CD4-positive, alpha-beta T cell (primary cell): ENCODE measurements around the gene ST3GAL2. TPM values are rescaled to one million over a fixed set of nuclear protein-coding genes. Genes with fewer than 3 reads are reported as not detected.

Source experiments
- ATAC-seq: fragments of 200-7000 bp; cut with Tn5 transposase; one replicate; pipeline ENCODE4 v1.10.0; 2022; ENCODE audit warnings: mild to moderate bottlenecking; ENCODE audit not compliant: poor library complexity
- CTCF ChIA-PET: fragments of 350-600 bp; sonication (Branson Sonifier 250); formaldehyde crosslinking; loops from one replicate; lab custom pipeline; 2021; ENCODE audit warnings: antibody characterized with exemption, inconsistent platforms; lab: Charles Lee
- POLR2A ChIA-PET: fragments of 350-600 bp; sonication (Branson Sonifier 250); formaldehyde crosslinking; loops from one replicate; lab custom pipeline; 2021; ENCODE audit warnings: antibody characterized with exemption, inconsistent platforms; lab: Charles Lee
- DNase-seq, 14 experiments: peaks; one replicate each; pipeline ENCODE4 v3.0.0-alpha.2; 2013 to 2020; ENCODE audit warnings: mixed read lengths in 2 of 14
- H3K27ac ChIP-seq, 2 donors: one replicate each; pipeline versions ENCODE4 v1.5.1 to v1.7.0; 2013; ENCODE audit warnings: low read length in 2 of 2, low read depth in 1 of 2, mild to moderate bottlenecking in 1 of 2
- H3K27me3 ChIP-seq, 2 experiments: 1 replicate in 1 of 2; 2 replicates in 1 of 2; pipeline versions ENCODE4 v1.6.1 to v1.7.0; 2013; ENCODE audit warnings: low read length in 2 of 2, control low read depth in 1 of 2, mild to moderate bottlenecking in 1 of 2, moderate library complexity in 1 of 2; ENCODE audit not compliant: insufficient read depth in 2 of 2, control insufficient read depth in 1 of 2
- H3K36me3 ChIP-seq: one replicate; pipeline ENCODE4 v1.6.1; 2013; ENCODE audit warnings: low read length, control low read depth; ENCODE audit not compliant: insufficient read depth
- H3K4me1 ChIP-seq: one replicate; pipeline ENCODE4 v1.6.1; 2013; ENCODE audit warnings: low read length, control low read depth; ENCODE audit not compliant: insufficient read depth
- H3K4me3 ChIP-seq: one replicate; pipeline ENCODE4 v1.5.1; 2013; ENCODE audit warnings: mild to moderate bottlenecking, low read length, moderate library complexity
- H3K9me3 ChIP-seq, 2 experiments: 1 replicate in 1 of 2; 2 replicates in 1 of 2; pipeline versions ENCODE4 v1.6.1 to v1.7.0; 2013; ENCODE audit warnings: low read length in 2 of 2, mild to moderate bottlenecking in 2 of 2, control low read depth in 1 of 2, moderate library complexity in 1 of 2; ENCODE audit not compliant: control insufficient read depth in 1 of 2, insufficient read depth in 1 of 2
- H3K27ac Mint-ChIP-seq: one replicate; pipeline ENCODE4 v1.8.0; 2020; ENCODE audit warnings: mixed read lengths
- H3K27me3 Mint-ChIP-seq: one replicate; pipeline ENCODE4 v1.8.0; 2021; ENCODE audit warnings: mixed read lengths
- H3K36me3 Mint-ChIP-seq: one replicate; pipeline ENCODE4 v1.8.0; 2021; ENCODE audit warnings: low read depth, mixed read lengths
- H3K4me1 Mint-ChIP-seq: one replicate; pipeline ENCODE4 v1.8.0; 2021; ENCODE audit warnings: low read depth, mixed read lengths
- H3K4me3 Mint-ChIP-seq: one replicate; pipeline ENCODE4 v1.8.0; 2020; ENCODE audit warnings: mild to moderate bottlenecking, mixed read lengths
- H3K9me3 Mint-ChIP-seq: one replicate; pipeline ENCODE4 v1.8.0; 2020; ENCODE audit warnings: mixed read lengths
- intact Hi-C, 2 experiments: fragments of 100-400 bp; cut with DNase I in 1 of 2; cut with micrococcal nuclease in 1 of 2; formaldehyde crosslinking; loops; one replicate each; pipeline versions ENCODE4 v1.15.1 to v1.9.0; 2023 to 2025; cut with DNase I, micrococcal nuclease
- total RNA-seq, 174 experiments: library from RNA in 2 of 174; stranded (reverse) in 2 of 174; gene quantifications; one replicate each; pipeline ENCODE4 v1.2.3 and lab custom pipeline; 2021 to 2026
- TF ChIP-seq, protein P1 (sequence below): fragments of 200-600 bp; IDR thresholded peaks from one replicate; pipeline ENCODE4 v1.8.0; 2022; ENCODE audit warnings: antibody characterized with exemption, mild to moderate bottlenecking

Gene ST3GAL2
- total RNA-seq, 2 experiments from 2014 or later = 9.8 to 11.1 TPM

GRCh38 chr16:70331091-70331490, 107.8 kb downstream of the ST3GAL2 start:
- H3K4me3 ChIP-seq = no peak overlapping the region
- H3K36me3 ChIP-seq = peaks cover 49% of the 10 kb centered on the region
- Mint-ChIP-seq H3K36me3 (peaks cover 61% of the 10 kb centered on the region), H3K4me3 (no peak overlapping the region), H3K9me3 (no peaks in the 10 kb centered on the region), H3K27ac (no peak overlapping the region), H3K4me1 (no peaks in the 10 kb centered on the region), H3K27me3 (no peaks in the 10 kb centered on the region)
- no peaks in the 10 kb centered on the region for H3K4me1 ChIP-seq
- ATAC-seq (no peak), DNase-seq (no peak)
- ChIA-PET CTCF (interaction anchor here (1.2 kb wide), 1 partner anchor 10 kb away, joined by 3 read pairs; no protein-coding TSS in a partner anchor), POLR2A (interaction anchor here (2.5 kb wide), 1 partner anchor 16 kb away, joined by 11 read pairs; the partner anchor contains the start of gene DDX19A)
- H3K9me3 ChIP-seq = no peaks in the 10 kb centered on the region
- intact Hi-C loops = loop anchor here in 1 of 2 experiments (2.0 to 10.0 kb wide), 2 partner anchors 322 to 444 kb away; no protein-coding TSS in a partner anchor
- H3K27me3 ChIP-seq = no peaks in the 10 kb centered on the region
- no peak overlapping the region for H3K27ac ChIP-seq
- TF ChIP-seq, protein P1, sequence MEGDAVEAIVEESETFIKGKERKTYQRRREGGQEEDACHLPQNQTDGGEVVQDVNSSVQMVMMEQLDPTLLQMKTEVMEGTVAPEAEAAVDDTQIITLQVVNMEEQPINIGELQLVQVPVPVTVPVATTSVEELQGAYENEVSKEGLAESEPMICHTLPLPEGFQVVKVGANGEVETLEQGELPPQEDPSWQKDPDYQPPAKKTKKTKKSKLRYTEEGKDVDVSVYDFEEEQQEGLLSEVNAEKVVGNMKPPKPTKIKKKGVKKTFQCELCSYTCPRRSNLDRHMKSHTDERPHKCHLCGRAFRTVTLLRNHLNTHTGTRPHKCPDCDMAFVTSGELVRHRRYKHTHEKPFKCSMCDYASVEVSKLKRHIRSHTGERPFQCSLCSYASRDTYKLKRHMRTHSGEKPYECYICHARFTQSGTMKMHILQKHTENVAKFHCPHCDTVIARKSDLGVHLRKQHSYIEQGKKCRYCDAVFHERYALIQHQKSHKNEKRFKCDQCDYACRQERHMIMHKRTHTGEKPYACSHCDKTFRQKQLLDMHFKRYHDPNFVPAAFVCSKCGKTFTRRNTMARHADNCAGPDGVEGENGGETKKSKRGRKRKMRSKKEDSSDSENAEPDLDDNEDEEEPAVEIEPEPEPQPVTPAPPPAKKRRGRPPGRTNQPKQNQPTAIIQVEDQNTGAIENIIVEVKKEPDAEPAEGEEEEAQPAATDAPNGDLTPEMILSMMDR = no peak

Other genes with a start within 250 kb of the ST3GAL2 start
- 10 to 100 TPM; 27.8 to 28.2 TPM for gene EXOSC6, start 187.2 kb downstream of the ST3GAL2 start, total RNA-seq
- 10 to 100 TPM; 10.3 to 11.1 TPM for gene AARS1, start 149.6 kb downstream of the ST3GAL2 start, total RNA-seq
- 10 to 100 TPM; 23.0 TPM for gene DDX19B, start 139.9 kb downstream of the ST3GAL2 start, total RNA-seq
- gene DDX19A, start 92.2 kb downstream of the ST3GAL2 start, total RNA-seq = 10 to 100 TPM; 57.1 to 57.3 TPM
- gene FCSK, start 15.5 kb upstream of the ST3GAL2 start, total RNA-seq = 10 to 100 TPM; 21.8 to 25.4 TPM
- gene COG4, start 84.5 kb upstream of the ST3GAL2 start, total RNA-seq = 10 to 100 TPM; 15.9 to 19.3 TPM
- gene SF3B3, start 84.7 kb upstream of the ST3GAL2 start, total RNA-seq = 100 to 1,000 TPM; 130 to 140 TPM
- under 1 TPM; 0.84 to 0.88 TPM for gene IL34, start 207.5 kb upstream of the ST3GAL2 start, total RNA-seq
- gene MTSS2, start 247.0 kb upstream of the ST3GAL2 start, total RNA-seq = 10 to 100 TPM; 15.4 to 16.4 TPM